Esophagus mucosa (tissue), 1 donor: ENCODE data around the gene PPM1N. TPM values are rescaled to one million over a fixed set of nuclear protein-coding genes. Genes with fewer than 3 reads are reported as not detected.

Experiments
- ATAC-seq: fragments of 200-7000 bp; cut with Tn5 transposase; one replicate; pipeline ENCODE4 v1.9.1; 2020
- total RNA-seq: library from RNA; stranded (reverse); gene quantifications from one replicate; pipeline ENCODE4 v1.2.4, GENCODE V29; 2023
- donor health status: DM: yes; HTN: yes; CAD: no.

The PPM1N gene, protein sequence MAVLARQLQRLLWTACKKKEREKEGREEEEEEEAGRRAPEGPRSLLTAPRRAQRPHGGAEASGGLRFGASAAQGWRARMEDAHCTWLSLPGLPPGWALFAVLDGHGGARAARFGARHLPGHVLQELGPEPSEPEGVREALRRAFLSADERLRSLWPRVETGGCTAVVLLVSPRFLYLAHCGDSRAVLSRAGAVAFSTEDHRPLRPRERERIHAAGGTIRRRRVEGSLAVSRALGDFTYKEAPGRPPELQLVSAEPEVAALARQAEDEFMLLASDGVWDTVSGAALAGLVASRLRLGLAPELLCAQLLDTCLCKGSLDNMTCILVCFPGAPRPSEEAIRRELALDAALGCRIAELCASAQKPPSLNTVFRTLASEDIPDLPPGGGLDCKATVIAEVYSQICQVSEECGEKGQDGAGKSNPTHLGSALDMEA
- total RNA-seq = 2.4 TPM

DNA sequence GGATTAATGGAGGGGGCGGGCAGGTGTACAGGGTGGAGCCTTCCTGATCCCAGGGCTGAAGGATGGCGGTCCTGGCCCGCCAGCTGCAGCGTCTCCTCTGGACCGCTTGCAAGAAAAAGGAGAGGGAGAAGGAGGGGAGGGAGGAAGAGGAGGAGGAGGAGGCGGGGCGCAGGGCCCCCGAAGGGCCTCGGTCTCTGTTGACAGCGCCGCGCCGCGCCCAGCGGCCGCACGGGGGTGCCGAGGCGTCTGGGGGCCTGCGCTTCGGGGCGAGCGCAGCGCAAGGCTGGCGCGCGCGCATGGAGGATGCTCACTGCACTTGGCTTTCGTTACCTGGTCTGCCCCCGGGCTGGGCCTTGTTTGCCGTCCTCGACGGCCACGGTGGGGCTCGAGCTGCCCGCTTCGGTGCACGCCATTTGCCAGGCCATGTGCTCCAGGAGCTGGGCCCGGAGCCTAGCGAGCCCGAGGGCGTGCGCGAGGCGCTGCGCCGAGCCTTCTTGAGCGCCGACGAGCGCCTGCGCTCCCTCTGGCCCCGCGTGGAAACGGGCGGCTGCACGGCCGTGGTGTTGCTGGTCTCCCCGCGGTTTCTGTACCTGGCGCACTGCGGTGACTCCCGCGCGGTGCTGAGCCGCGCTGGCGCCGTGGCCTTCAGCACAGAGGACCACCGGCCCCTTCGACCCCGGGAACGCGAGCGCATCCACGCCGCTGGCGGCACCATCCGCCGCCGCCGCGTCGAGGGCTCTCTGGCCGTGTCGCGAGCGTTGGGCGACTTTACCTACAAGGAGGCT, at the start of gene PPM1N:
PPM1N (plus strand) TSS at position 33 of the 785 bp plus-strand sequence; CDS start at position 63, 30 bp downstream.
- peak; percentile 19 for ATAC-seq

DNA sequence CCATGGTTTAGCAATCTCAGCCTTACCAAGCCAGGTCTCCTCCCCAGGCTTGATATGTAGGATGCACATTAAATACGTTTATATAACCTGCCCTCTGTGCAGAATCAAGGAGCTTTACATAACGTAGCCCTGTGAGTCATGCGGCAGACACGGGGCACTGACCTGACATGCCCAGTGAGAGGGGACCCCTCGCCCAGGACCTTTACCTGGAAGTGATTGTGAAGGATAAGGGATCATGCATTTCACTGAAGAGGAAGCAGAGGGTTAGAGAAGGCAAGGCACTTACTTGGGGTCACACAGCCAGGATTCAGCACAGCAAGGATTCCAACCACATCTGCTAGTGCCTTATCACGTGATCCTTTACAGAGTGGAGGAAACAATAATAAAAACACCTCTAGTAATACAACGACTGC, 49.4 kb upstream of the PPM1N start:
- ATAC-seq = peak; percentile 48

- no peak for ATAC-seq
Observed at GRCh38 chr19:45450012-45450333, 48.3 kb upstream of the PPM1N start.

DNA sequence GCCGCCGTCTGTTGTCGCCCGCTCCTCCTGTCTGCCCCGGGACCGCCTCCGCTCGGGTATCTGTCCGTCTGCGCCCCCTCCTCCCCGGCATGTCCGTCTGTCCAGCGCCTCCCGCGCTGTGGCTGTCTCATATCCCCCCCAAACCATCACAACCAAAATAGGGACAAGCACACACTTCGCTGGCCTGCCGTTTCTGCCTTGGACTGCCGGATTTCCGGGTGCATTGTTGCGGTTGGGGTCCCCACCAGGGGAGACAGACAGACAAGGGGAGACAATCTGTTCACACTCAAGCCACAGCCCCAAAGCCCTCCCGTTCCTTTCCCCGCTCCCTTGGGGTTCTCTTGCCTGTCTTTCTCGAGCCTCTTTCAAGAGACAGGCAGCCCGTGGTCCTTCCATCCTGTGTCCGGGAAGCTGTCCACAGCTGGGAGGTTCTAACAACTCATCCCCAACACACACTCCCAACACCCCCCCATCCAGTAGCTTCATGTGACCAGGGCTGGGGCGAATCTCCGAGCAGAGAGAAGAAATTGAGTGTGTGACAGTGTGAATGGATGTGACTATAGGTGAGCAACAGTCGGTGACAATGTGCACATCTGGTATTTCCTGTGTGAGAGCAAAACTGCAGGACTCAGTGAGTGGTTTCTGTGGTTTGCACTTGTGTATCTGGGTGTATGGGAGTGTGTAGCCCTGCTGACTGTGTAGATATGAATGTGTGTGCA, 47.0 kb upstream of the PPM1N start:
- ATAC-seq = peak; percentile 13

GRCh38 chr19:45451850-45452387, 46.3 kb upstream of the PPM1N start:
- no peak for ATAC-seq

DNA sequence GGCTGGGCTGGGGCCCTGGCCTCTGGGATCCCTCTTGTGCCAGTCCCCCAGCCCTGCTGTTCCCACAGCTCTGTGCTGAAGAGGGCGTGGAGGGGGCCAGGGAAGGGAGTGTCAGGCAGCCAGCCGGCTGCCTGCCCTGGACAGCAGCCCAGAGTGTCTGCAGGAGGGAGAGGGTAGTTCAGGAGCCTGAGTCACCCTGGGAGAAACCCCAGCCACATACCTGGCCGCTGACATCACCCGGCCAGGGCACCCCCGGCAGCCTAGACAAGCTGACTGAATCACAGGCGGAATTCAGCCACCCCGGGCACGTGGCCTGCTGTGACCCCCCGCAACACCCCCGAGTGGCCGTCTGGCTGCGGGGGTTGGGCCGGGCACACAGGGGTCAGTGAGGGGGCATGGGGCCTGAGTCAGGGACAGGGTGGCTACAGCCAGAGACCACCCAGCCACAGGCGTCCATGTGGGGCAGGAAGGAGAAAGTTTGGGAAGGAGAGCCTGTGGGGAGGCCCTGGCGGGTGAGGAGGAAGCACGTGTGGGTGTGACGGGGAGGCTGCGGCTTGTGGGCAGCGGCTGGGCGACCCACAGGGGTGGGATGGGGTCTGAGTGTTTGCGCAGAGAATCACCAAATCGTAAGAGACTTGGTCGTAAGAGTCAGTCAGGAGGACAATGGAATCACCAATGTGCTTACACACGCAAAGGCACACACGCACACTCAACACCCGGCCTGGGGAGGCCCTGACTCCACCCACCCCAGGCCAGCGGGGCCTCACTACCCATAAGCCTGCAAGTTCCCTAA, 42.3 kb upstream of the PPM1N start:
- peak; percentile 93 for ATAC-seq

GRCh38 chr19:45456500-45456815, 41.8 kb upstream of the PPM1N start:
- ATAC-seq = no peak

DNA sequence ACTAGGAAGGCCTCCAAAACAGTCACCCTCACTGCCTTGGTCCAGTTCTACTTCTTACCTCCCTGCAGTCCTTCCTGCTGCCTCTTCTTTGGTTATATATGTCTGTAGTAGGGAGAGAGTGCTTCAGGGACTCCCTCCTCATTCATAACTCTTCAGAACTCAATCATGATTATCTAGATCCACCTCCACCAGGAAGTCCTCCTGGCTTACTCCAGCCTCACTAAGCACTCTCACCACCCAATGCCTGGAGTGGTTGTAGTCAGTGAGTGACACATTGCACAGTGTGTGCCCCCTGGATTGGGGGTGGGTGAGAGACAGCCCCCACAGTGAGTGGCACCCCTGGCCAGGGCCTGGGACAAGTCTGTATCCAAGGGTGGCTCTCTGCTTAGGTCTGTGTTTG, 40.5 kb upstream of the PPM1N start:
- ATAC-seq = no peak

DNA sequence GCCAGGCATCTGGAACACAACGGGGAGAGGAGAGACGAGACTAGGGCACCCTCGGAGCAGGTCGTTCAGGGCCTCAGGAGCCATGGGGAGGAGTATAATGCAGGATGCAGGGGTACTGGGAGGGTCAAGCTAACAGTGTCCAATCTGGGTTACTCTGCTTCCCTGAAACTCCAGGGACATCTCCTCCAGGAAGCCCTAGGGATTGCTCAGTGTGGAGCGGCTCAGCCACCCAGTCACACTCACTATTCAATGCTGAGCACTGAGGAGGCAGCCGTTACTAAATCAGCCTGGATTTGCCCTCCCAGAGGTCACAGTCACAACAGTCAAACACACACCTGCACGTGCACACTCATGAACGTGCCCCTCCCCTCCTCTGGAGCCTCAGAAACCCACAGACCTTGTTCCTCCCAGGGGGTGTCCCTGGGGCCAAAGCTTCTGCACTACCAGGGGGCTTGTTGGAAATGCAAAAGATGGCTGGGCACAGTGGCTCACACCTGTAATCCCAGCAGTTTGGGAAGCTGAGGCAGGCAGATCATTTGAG, 37.4 kb upstream of the PPM1N start:
- ATAC-seq = no peak

DNA sequence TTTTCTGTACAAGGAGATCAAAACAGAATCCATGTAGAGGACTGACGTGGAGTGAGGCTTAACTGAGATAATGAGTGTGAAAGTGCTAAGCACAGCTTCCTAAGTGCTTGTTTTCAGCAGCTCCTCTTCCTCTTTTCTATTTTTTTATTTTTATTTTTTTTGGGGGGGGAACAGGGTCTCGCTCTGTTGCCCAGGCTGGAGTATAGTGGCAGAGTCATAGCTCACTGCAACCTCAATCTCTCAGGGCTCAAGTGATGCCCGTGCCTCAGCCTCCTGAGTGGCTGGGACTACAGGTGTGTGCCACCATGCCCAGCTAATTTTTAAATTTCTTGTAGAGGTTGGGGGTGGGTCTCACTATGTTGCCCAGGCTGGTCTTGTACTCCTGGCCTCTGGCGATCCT, 36.1 kb upstream of the PPM1N start:
- ATAC-seq = no peak

DNA sequence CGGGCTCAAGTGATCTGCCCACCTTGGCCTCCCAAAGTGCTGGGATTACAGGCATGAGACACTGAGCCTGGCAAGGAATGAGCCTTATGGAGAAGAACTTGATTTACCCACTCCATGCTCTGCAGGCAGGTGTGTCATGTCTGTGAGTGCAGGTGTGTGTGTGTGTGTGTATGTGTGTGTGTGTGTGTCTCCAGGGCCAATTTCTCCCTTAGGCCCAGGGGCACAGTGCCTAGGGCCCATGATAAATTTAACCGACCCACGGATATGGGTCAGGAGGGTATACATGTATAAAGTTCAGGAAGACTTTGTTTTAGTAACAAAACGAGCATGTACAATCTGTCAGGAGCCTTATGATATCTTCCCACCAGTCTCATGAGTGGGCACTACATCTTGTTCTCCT, 35.0 kb upstream of the PPM1N start:
- ATAC-seq = no peak

DNA sequence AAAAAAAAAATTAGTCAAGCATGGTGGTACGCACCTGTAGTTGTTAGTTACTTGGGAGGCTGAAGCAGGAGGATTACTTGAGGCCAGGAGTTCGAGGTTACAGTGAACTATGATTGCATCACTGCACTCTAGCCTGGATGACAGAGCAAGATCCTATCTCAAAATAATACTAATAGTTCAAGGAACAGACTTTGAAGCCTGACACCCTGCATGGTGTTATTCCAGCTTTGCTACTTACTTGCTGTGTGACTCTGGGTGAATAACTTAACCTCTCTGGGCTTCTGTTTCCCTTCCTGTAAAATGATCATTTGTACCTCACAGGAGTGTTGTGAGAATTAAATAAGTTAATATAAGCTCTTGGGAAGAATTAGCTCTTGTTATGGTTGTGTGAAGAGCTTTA, 34.0 kb upstream of the PPM1N start:
- no peak for ATAC-seq

GRCh38 chr19:45464852-45465441, 33.3 kb upstream of the PPM1N start:
- no peak for ATAC-seq

- no peak for ATAC-seq
Observed at GRCh38 chr19:45467115-45467455, 31.2 kb upstream of the PPM1N start.

- peak; percentile 48 for ATAC-seq
Observed at GRCh38 chr19:45467456-45468158, 30.6 kb upstream of the PPM1N start, which contains the start of gene FOSB. Gene FOSB, plus strand, starts transcription at chr19:45467996. Its CDS starts 591 bp downstream, at chr19:45468587.

- ATAC-seq = no peak
Observed at GRCh38 chr19:45468159-45468651, 30.0 kb upstream of the PPM1N start.

GRCh38 chr19:45468803-45469131, 29.5 kb upstream of the PPM1N start:
- peak; percentile 10 for ATAC-seq

DNA sequence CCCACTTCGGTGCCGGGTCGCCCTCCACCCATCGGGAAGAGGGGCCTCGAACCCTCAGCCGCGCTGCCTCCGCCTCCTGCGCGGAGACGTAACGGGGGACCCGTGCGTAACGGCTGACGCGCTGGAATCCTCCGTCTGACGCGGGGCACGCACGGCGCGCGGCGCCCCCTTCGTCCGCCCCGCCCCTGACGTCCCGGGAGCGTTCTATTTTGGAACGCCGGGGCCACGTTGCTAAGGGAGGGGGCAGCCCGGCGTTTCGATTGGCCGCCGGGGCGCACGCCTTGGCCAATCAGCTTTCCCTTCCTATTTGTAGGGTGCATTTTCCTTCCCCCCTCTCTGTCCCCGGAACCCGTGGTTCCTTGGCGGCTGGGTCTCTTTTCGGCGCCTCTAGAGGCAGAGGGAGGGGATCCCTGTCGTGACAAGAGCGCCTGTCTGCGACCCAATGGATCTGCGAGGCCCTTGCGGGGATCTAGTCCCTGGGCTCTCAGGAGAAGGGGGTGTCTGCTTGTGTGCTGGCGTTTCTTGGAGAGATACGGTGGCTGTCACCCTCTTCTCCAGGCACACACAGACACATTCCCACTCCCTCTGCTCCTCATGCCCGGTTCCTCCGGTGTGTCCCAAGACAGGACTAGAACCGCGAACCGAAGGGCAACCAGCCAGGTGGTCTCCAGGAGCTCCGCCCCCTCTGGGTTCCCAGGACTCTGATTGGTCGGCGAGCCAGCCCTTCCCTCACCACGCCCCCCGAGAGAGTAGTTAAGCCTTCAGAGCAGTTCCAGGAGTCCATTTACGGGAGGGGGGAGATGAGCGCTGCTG, 28.9 kb upstream of the PPM1N start:
- ATAC-seq = peak; percentile 82

- ATAC-seq = peak; percentile 53
Observed at GRCh38 chr19:45469945-45470761, 28.1 kb upstream of the PPM1N start.
